HL-60 (cell line): Measurements from ENCODE around the gene KIDINS220.

Source experiments
- DNase-seq, 2 experiments: peaks; one replicate each; pipeline ENCODE4 v3.0.0-alpha.2; 2010 to 2020; ENCODE audit warnings: low read depth in 1 of 2, low spot score in 1 of 2
- H3K27ac ChIP-seq: fragments of 250-450 bp; sonication (Bioruptor Pico); replicated peaks from 2 replicates; pipeline ENCODE4 v1.5.1; 2020; ENCODE audit warnings: mild to moderate bottlenecking, moderate library complexity
- H3K27me3 ChIP-seq: fragments of 250-450 bp; sonication (Bioruptor Pico); 2 replicates; pipeline ENCODE4 v1.5.1; 2021; ENCODE audit warnings: mild to moderate bottlenecking, moderate library complexity; ENCODE audit not compliant: insufficient read depth, poor library complexity, severe bottlenecking
- H3K4me3 ChIP-seq: replicated peaks from 2 replicates; pipeline ENCODE4 v1.5.1; 2011; ENCODE audit warnings: mild to moderate bottlenecking, control low read depth, low read length; ENCODE audit not compliant: insufficient read depth
- CTCF ChIP-seq: IDR thresholded peaks from one replicate; pipeline ENCODE4 v1.5.1; 2011; ENCODE audit warnings: low read length, control low read depth, inconsistent platforms; ENCODE audit not compliant: insufficient read depth
- GABPA ChIP-seq: IDR thresholded peaks from 2 replicates; pipeline ENCODE4 v1.6.1; 2012; ENCODE audit warnings: low read depth
- POLR2AphosphoS5 ChIP-seq: IDR thresholded peaks from 2 replicates; pipeline ENCODE4 v1.6.1; 2012; ENCODE audit warnings: low read depth
- REST ChIP-seq: IDR thresholded peaks from 2 replicates; pipeline ENCODE4 v1.6.1; 2012; ENCODE audit warnings: low read depth; ENCODE audit not compliant: insufficient replicate concordance
- SPI1 ChIP-seq: IDR thresholded peaks from 2 replicates; pipeline ENCODE4 v1.6.1; 2012; ENCODE audit warnings: low read depth, mild to moderate bottlenecking, borderline replicate concordance

KIDINS220 gene

GRCh38 chr2:8774371-8774770 lies 63.0 kb downstream of the KIDINS220 start:
- H3K27ac ChIP-seq = no peak overlapping the region
- no peaks in the 10 kb centered on the region for H3K27me3 ChIP-seq
- DNase-seq = no peak
- TF ChIP-seq GABPA = no peak
- TF ChIP-seq SPI1 = no peak
- no peak for TF ChIP-seq CTCF
- TF ChIP-seq POLR2AphosphoS5 = no peak
- no peak for TF ChIP-seq REST
- H3K4me3 ChIP-seq = no peak overlapping the region

GRCh38 chr2:8767324-8767723 lies 70.1 kb downstream of the KIDINS220 start:
- no peak overlapping the region for H3K4me3 ChIP-seq
- no peak for TF ChIP-seq REST
- TF ChIP-seq CTCF = no peak
- no peak for TF ChIP-seq SPI1
- TF ChIP-seq POLR2AphosphoS5 = no peak
- TF ChIP-seq GABPA = no peak
- H3K27me3 ChIP-seq = no peaks in the 10 kb centered on the region
- DNase-seq = no peak
- no peak overlapping the region for H3K27ac ChIP-seq

- H3K27ac ChIP-seq = no peak overlapping the region
- no peak overlapping the region for H3K4me3 ChIP-seq
- no peaks in the 10 kb centered on the region for H3K27me3 ChIP-seq
- TF ChIP-seq SPI1 (no peak), GABPA (no peak), CTCF (peak; percentile 34)
- peak in 1 of 2 experiments; percentile 13 for DNase-seq
These were observed 75.8 kb downstream of the KIDINS220 start for GRCh38 chr2:8761529-8762164.

- DNase-seq = no peak
- no peak for TF ChIP-seq CTCF
- TF ChIP-seq POLR2AphosphoS5 = no peak
- TF ChIP-seq REST = no peak
- no peak for TF ChIP-seq GABPA
- no peak for TF ChIP-seq SPI1
- no peaks in the 10 kb centered on the region for H3K27me3 ChIP-seq
- no peak overlapping the region for H3K4me3 ChIP-seq
- H3K27ac ChIP-seq = no peak overlapping the region
These were observed 80.7 kb downstream of the KIDINS220 start for GRCh38 chr2:8756716-8757115.
